PC-3 (cell line): ENCODE data around the gene PPP4R3B. TPM values are rescaled to one million over a fixed set of nuclear protein-coding genes. Genes with fewer than 3 reads are reported as not detected.

Experiments used
- ATAC-seq: fragments of 200-7000 bp; cut with Tn5 transposase; 2 replicates; pipeline ENCODE4 v1.9.1; 2020; ENCODE audit warnings: mild to moderate bottlenecking, moderate library complexity
- BruUV-seq: library from RNA; stranded (reverse); fragments of 400-500 nt; replicated peaks from 2 replicates; lab custom pipeline; 2021; lab: Mats Ljungman, UMichigan
- CTCF ChIA-PET: fragments of 300-600 bp; sonication (Branson Sonifier 250); formaldehyde crosslinking; loops from one replicate; lab custom pipeline; 2022; ENCODE audit warnings: antibody characterized with exemption; lab: Charles Lee
- POLR2A ChIA-PET: fragments of 300-600 bp; sonication (Branson Sonifier 250); formaldehyde crosslinking; loops from one replicate; lab custom pipeline; 2022; ENCODE audit warnings: antibody characterized with exemption; ENCODE audit not compliant: unreplicated experiment; lab: Charles Lee
- DNase-seq: peaks from one replicate; pipeline ENCODE4 v3.0.0-alpha.2; 2015
- H2AFZ ChIP-seq: fragments of 300-600 bp; sonication (generic); 2 replicates; pipeline ENCODE4 v1.6.0; 2016; ENCODE audit warnings: antibody characterized with exemption, low read length
- H3F3A ChIP-seq: fragments of 300-600 bp; sonication (generic); one replicate; pipeline ENCODE4 v1.6.0; 2017; ENCODE audit warnings: antibody characterized with exemption, low read length, control low read depth, mild to moderate bottlenecking; ENCODE audit not compliant: unreplicated experiment
- H3K27ac ChIP-seq: fragments of 300-600 bp; sonication (generic); 2 replicates; pipeline ENCODE4 v1.5.1; 2016; ENCODE audit warnings: mild to moderate bottlenecking, low read length
- H3K27me3 ChIP-seq: fragments of 300-600 bp; sonication (generic); 2 replicates; pipeline ENCODE4 v1.6.1; 2016; ENCODE audit warnings: low read length, mixed read lengths
- H3K36me3 ChIP-seq: fragments of 300-600 bp; sonication (generic); 2 replicates; pipeline ENCODE4 v1.6.1; 2016; ENCODE audit warnings: low read depth, mixed run types, low read length, mixed read lengths
- H3K4me1 ChIP-seq: fragments of 300-600 bp; sonication (generic); 2 replicates; pipeline ENCODE4 v1.5.1; 2016; ENCODE audit warnings: low read length; ENCODE audit not compliant: insufficient read depth
- H3K4me2 ChIP-seq: fragments of 300-600 bp; sonication (generic); 2 replicates; pipeline ENCODE4 v1.6.0; 2016; ENCODE audit warnings: low read length
- H3K4me3 ChIP-seq: fragments of 300-600 bp; sonication (generic); 2 replicates; pipeline ENCODE4 v1.5.1; 2016; ENCODE audit warnings: mild to moderate bottlenecking, low read length, mixed read lengths
- H3K79me2 ChIP-seq: fragments of 300-600 bp; sonication (generic); 2 replicates; pipeline ENCODE4 v1.6.1; 2017; ENCODE audit warnings: low read length, mixed read lengths
- H3K9ac ChIP-seq: fragments of 300-600 bp; sonication (generic); 2 replicates; pipeline ENCODE4 v1.6.0; 2016; ENCODE audit warnings: mild to moderate bottlenecking, low read length
- H3K9me2 ChIP-seq: fragments of 300-600 bp; sonication (generic); replicated peaks from 2 replicates; pipeline ENCODE4 v1.6.1; 2016; ENCODE audit warnings: mixed run types, low read length, mixed read lengths
- H3K9me3 ChIP-seq: fragments of 300-600 bp; sonication (generic); 2 replicates; pipeline ENCODE4 v1.6.1; 2016; ENCODE audit warnings: low read length, mixed read lengths
- H4K20me1 ChIP-seq: fragments of 300-600 bp; sonication (generic); 2 replicates; pipeline ENCODE4 v1.6.1; 2016; ENCODE audit warnings: low read length, mixed read lengths
- EZH2 ChIP-seq: fragments of 300-600 bp; sonication (generic); IDR thresholded peaks from one replicate; pipeline ENCODE4 v1.6.1; 2017; ENCODE audit warnings: antibody characterized with exemption, mild to moderate bottlenecking, low read length; ENCODE audit not compliant: unreplicated experiment
- EZH2phosphoT487 ChIP-seq: fragments of 300-600 bp; sonication (generic); IDR thresholded peaks from 2 replicates; pipeline ENCODE4 v1.6.1; 2018; ENCODE audit warnings: mild to moderate bottlenecking, antibody characterized with exemption, low read length, borderline replicate concordance
- intact Hi-C: fragments of 100-400 bp; cut with micrococcal nuclease; formaldehyde crosslinking; loops from 2 replicates; pipeline ENCODE4 v1.9.0; 2023
- total RNA-seq: library from RNA; depleted of rRNA; stranded (reverse); fragments of >200 nt; gene quantifications from 2 replicates; pipeline ENCODE4 v1.2.3, GENCODE V29; 2014
- TF ChIP-seq, protein P1 (sequence below): fragments of 300-600 bp; sonication (generic); conservative IDR thresholded peaks from 2 replicates; pipeline ENCODE4 v1.5.1; 2017; ENCODE audit warnings: antibody characterized with exemption, low read depth, mild to moderate bottlenecking, low read length

Gene PPP4R3B
- total RNA-seq, 1 experiment from 2014 or later = 38.4 TPM

- ChIA-PET CTCF (interaction anchor here (0.6 kb wide), 1 partner anchor 44 kb away, joined by 3 read pairs; no protein-coding TSS in a partner anchor), POLR2A (no interaction called here)
- ATAC-seq (no peak), DNase-seq (no peak)
- Histone ChIP-seq H4K20me1 (no peaks in the 10 kb centered on the region), H3K36me3 (peaks cover 45% of the 10 kb centered on the region), H3K9me2 (no peaks in the 10 kb centered on the region), H3K4me3 (no peak overlapping the region), H3K79me2 (no peaks in the 10 kb centered on the region), H3F3A (no peaks in the 10 kb centered on the region), H3K9ac (no peak overlapping the region), H3K4me2 (no peak overlapping the region), H3K27me3 (no peaks in the 10 kb centered on the region), H2AFZ (no peak overlapping the region), H3K9me3 (0 out of 2 replicates have a peak, but pooled peaks cover 6% of the 10 kb centered on the region), H3K4me1 (no peaks in the 10 kb centered on the region), H3K27ac (no peak overlapping the region)
- no TSS peak for BruUV-seq
- TF ChIP-seq EZH2 = no peak
- intact Hi-C loops = no loop called here
These were observed 60.6 kb downstream of the PPP4R3B start for GRCh38 chr2:55556809-55557208.

DNA sequence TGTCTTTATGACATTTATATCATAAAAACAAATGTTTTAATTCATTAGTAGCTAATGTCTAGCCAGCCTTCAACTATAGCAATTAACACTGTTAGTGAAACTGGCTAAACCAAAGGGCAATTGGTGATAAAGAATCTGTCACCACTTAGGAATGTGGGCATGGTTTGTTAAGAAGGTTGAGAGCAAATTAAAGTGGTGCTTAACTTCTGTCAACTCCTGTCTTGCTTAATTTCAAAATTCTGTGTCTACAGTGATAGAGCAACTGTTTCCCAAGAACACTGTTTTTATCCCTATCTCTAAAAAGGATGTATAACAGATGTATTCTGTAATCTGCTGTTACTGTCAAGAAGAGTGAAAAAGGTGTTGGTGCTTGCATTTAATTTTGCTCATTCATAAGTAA, 61.4 kb downstream of the PPP4R3B start:
- Histone ChIP-seq H3K9me3 (0 out of 2 replicates have a peak, but pooled peaks cover 2% of the 10 kb centered on the region), H3K27me3 (no peaks in the 10 kb centered on the region), H3K4me2 (no peak overlapping the region), H3K27ac (no peak overlapping the region), H3K36me3 (peaks cover 39% of the 10 kb centered on the region), H2AFZ (no peak overlapping the region), H3K4me3 (no peak overlapping the region), H3K79me2 (no peaks in the 10 kb centered on the region), H3K4me1 (peaks cover 3% of the 10 kb centered on the region), H3K9ac (no peak overlapping the region), H3K9me2 (no peaks in the 10 kb centered on the region), H4K20me1 (0 out of 2 replicates have a peak, but pooled peaks cover under 1% of the 10 kb centered on the region), H3F3A (no peaks in the 10 kb centered on the region)
- POLR2A ChIA-PET = no interaction called here
- intact Hi-C loops = no loop called here
- TF ChIP-seq EZH2phosphoT487 (no peak), EZH2 (no peak)
- TF ChIP-seq, protein P1, sequence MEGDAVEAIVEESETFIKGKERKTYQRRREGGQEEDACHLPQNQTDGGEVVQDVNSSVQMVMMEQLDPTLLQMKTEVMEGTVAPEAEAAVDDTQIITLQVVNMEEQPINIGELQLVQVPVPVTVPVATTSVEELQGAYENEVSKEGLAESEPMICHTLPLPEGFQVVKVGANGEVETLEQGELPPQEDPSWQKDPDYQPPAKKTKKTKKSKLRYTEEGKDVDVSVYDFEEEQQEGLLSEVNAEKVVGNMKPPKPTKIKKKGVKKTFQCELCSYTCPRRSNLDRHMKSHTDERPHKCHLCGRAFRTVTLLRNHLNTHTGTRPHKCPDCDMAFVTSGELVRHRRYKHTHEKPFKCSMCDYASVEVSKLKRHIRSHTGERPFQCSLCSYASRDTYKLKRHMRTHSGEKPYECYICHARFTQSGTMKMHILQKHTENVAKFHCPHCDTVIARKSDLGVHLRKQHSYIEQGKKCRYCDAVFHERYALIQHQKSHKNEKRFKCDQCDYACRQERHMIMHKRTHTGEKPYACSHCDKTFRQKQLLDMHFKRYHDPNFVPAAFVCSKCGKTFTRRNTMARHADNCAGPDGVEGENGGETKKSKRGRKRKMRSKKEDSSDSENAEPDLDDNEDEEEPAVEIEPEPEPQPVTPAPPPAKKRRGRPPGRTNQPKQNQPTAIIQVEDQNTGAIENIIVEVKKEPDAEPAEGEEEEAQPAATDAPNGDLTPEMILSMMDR = no peak
- BruUV-seq = no TSS peak
- CTCF ChIA-PET = no interaction called here
- DNase-seq (peak; percentile 23), ATAC-seq (no peak; the same call in 1 of the 2 replicates)

DNA sequence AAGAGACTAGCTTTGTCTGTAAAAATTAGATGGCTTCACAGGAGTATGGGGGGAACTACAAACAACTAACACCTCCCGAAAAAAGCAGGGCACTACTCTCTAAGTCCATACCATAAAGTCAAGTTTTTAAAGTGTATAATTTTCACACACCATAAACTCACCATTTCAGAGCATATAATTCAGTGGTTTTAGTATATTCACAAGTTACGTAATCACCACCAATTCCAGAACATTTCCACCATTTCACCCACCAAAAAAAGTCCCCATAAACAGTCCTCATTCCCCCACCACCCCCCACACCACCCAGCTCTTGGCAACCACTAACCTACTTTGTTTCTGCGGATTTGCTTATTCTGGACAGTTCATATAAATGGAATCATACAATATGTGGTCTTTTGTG, 64.1 kb downstream of the PPP4R3B start:
- TF ChIP-seq, protein P1 = no peak
- TF ChIP-seq EZH2phosphoT487 (no peak), EZH2 (no peak)
- Histone ChIP-seq H3K9ac (no peak overlapping the region), H3K27me3 (no peaks in the 10 kb centered on the region), H3K4me3 (no peak overlapping the region), H3F3A (no peaks in the 10 kb centered on the region), H3K36me3 (peaks cover 25% of the 10 kb centered on the region), H3K9me2 (no peaks in the 10 kb centered on the region), H3K27ac (no peak overlapping the region), H3K4me2 (no peak overlapping the region), H3K4me1 (peaks cover 8% of the 10 kb centered on the region), H4K20me1 (0 out of 2 replicates have a peak, but pooled peaks cover 5% of the 10 kb centered on the region), H2AFZ (no peak overlapping the region), H3K79me2 (no peaks in the 10 kb centered on the region), H3K9me3 (no peaks in the 10 kb centered on the region)
- CTCF ChIA-PET = no interaction called here
- POLR2A ChIA-PET = no interaction called here
- no TSS peak for BruUV-seq
- no peak for DNase-seq
- ATAC-seq = no peak
- intact Hi-C loops = no loop called here
